NCI-H748 treated with DMSO at 0.1 percent for 48 hours (cell line): ENCODE data around the gene CREG1.

Experiments used
- DNase-seq: peaks from one replicate; lab custom pipeline; 2025; lab: John Stamatoyannopoulos, UW

CREG1 gene

DNA sequence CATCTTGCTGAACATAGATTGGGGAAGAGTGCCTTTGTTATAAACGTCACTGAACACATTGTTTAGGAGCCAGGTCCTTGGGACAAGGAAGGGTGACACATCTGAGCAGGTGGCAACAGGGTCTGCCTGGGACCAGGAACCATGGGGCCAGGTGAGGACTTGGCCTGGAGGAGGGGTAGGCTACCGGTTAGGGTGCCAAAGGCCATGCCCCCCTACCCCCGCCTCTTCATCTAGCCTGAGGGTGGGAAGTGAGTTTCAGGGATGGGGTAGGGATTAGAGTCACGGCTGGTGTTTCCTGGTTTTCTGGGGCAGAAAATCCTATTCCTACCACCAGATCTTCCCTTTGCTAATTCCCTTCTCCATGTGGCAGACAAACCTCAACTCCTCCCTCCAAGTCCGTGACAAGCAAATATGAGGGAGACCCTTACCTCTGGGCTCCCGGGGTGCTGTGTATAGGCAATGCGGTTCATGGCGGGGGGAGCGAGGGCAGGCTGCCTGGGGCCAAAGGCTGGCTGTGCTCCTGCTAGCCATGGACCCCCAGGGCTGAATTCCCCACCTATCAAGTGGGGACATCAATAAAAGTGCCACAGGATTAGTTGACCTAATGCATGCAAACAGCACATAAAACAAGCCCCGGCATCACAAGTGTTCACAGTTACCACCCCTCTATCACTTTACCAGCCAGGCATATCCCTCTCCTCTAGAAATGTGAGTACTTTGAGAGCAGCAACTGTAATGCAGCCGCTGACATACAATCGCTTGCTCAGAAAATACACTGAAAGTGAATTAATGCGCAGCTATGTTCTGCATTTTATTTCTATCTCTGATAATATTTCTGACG is 49.7 kb downstream of the CREG1 start:
- DNase-seq, result no peak

DNA sequence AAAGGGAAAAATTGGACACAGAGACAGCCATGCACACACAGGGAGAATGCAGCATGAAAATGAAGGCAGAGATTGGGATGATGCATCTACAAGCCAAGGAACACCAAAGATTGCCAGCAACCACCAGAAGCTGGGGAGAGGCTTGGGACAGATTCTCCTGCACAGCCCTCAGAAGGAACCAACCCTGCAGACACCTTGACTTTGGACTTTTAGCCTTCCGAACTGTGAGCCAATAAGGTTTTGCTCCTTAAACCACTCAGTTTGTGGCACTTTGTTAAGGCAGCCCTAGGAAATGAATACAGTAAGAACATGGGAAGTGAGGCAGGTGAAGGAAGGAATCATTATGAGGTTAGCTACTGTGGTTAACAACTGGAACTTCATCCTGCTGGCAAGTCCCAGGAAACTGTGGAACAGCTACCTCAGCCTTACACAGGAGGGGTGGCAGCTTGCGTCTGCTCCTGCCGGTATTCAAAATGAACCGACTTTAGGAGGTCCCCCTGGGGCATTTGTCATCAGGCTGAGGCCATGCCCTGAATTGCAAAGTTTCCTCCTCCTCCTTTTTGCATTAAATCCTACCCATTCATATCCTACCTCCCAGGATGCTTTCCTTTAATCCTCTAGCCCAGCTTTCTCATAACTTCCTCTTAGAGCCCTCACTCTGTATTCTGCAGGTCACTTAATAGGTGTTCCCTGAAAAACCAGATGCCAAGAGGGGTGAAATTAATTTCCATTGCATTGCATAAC is 50.7 kb downstream of the CREG1 start:
- DNase-seq, result no peak

DNA sequence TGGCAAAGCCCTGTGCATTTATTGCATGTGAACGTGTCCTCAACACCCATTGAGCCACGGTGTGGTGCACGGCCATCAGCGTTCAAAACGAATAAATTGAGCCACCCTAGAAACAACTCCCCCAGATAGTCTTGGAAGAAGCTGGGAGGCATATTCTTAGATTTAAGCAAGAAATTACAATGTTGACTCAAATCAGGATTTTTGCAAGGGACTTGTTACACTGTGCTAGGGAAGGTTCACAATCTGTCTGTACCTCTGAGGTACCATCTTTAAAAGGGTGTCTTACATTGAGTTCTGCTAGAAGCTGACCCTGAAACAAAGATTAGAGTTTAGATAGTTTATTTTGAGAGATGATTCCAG is 51.4 kb downstream of the CREG1 start:
- no peak for DNase-seq

DNA sequence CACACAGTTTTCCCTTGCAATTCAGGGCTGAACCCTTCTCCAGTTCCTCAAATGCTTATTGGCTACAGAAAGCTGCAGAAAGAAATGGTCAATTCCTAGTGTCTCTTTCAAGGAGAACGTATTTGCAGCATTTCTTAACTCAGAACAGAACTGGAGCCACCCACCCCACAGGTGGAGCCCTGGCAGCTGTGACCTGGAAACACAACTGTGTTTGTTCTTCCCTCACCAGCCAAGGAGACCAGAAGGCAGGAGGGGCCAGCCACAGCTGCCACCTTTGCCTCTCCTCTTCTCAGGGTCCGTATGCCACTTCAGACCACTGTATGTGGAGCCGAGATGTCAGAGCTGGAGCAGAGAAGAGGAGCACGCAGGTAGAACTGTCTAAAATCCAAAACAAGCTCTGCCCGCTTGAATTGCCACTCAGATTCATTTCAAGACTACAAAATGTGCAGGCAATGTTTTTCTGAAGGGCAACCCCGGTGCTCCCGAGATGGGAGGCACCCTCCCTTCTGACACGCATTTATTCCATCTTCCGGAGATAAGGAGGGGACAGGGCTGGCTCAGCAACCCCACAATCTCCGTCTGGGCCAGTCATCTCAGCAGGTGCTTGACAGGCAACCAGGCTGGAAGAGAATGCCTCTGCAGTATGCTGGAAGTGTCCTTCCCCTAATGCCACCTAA is 51.9 kb downstream of the CREG1 start:
- DNase-seq, result no peak

DNA sequence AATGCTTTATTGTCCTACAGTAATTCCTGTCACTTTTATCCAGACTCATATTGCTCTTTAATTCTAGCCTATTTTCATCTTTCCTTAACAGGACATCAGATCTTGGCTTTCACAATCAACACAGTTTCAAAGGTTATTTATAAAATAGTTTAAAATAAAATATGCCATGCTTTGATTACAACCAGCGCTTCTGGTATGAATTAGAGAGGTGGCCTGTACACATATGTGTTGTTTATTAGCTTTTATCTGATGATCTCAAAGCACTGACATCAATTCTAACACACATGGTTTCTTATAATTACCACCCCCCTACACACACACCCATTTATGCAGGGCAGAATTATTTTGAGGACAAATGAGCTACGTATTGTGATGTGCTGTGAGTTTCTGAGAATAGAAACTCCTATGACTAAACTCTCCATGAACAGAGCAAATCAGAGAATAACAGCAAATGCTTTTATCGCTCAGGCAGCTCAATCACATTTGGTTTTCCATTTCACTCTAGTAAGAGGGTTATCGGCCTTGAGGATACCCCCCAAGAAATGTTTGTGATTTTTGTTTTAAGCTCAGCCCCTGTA is 53.2 kb downstream of the CREG1 start:
- DNase-seq, result no peak

DNA sequence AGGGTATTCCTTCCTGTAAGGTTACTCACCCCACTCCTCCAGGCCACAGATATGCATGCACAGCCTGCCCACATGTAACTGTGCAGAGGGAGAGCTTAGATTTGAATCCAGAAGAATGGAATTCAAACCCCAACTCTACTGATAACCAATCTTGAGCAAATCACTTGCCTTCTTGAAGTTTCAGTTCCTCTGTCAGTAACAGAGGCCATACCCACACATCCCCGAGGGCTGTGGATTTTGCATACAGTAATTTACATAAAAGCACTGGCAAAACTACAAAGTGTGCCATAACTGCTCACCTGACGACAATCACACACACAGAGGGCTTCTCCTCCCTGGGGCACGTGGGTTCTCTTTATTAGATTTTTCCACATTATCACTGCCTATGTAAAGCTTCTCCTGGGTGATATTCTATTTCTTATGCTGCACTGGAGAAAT is 53.9 kb downstream of the CREG1 start:
- DNase-seq, result no peak

DNA sequence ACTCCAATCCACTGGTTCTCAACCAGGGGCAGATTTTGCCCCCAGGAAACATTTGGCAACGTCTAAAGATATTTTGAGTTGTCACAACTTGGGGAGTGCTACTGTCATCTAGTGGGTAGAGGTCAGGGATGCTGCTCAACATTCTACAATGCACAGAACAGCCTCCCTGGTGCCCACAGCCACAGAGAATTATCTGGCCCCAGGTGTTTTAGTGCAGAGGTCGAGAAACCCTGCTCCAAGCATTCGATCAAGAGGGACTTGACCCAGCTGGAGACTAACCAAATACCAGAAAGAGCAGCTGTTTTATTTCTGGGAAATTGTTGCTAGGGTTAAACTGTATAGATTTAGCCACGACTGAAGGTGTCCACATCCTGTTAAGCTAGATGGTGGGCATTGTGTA is 54.5 kb downstream of the CREG1 start:
- no peak for DNase-seq

DNA sequence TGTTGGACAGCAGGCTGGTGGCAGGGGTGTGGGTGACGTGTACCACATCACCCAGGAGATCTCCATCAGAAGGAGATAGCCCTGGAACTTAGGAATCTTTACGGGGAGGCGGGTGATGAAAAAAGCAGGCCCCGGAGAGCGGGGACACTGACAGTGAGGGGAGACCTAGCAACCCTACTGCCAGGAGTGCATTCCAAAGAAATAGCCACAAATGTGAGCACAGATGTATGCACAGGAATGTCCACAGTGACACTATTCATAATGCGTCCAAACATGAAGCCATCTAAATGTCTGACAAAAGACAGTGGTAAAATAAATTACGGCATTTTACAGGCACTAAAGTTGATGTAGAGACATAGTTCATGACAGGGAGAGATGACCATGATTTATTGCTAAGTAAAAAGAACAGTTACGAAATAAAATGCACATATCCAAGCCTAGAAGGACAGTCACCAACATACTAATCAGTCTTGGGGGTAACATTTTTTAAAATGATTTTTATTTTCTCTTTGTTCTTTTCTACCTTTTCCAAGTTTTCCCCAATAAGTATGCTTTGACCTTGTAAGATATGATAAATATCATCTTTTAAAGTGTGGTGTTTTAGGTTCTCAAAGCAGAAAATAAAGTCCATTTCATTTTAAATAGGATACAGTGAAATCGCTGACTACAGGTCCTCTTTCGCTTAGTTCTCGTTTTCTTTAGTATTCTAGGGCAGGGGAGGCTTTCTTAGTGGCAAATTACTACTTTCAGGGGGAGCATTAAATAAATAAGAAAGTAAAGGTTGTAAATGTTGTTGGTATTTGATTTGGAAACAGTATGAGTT is 56.6 kb downstream of the CREG1 start:
- no peak for DNase-seq

DNA sequence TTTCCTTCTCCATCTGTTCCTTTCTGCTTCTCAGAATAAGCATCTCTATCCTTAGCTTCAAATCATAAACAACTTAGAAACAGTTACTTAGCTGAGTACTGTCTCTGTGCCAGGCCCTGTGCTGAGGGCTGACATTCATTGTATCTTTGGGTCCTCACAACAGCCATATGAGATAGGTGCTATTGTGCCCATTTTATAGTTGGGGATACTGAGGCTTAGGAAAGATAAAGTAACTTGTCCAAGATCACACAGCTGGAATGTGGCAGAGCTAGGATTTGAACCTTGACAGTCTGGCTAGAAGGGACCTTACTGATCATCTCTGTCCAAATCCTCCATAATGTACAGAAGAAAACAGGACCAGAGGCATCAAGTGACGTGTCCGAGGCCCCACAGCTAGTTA is 60.2 kb downstream of the CREG1 start:
- no peak for DNase-seq

DNA sequence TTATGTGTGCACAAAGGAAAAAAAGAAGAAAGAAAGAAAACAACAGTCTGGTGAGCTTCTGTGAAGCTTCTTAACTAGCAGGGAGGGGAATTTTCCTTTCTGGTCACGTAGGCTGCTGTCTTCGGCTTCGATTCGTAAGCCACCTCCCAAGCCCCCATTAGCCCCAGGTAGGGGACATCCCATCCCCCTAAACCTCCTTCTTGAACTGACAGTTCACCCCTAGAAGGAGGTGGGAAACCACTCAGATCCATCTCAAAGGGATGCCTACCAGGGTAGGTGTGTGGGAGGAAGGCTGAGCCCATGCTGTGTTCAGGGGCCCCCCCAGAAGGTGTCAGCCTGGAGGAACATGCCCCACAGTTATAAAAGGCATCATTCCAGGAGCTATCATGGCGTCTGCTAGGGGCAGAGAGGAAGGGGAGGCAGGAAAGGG is 61.1 kb downstream of the CREG1 start:
- no peak for DNase-seq

DNA sequence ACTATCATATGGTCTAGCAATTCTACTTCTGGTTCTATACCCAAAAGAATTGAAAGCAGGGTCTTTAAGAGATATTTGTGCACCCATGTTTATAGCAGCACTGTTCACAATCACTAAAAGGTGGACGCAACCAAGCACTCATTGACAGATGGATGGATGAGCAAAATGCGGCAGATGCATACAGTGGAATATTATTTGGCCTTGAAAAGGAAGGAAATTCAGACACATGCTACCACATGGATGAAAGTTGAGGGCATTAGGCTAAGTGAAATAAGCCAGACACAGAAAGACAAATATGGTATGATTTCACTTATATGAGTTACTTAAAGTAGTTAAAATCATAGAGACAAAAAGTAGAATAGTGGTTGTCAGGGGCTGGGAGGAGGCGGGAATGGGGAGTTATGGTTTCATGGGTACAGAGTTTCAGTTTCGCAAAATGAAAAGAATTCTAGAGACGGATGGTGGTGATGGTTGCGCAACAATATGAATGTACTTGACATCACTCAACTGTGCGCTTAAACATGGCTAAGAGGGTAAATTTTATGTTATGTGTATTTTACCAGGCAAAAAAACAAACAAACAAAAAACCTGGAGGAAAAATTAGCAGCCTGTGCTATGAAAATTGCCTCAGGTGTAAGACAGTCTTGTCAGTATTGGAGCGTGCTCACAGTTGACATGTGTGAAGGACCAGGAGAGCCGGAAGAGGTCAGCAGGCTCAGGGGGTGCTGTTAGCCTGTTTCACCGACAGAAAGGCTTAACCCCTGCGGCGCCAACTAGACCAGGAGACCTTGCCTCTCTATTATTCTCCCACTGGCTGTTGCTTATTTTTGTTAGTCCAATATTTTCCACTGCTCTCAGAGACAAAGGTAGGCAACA is 61.7 kb downstream of the CREG1 start:
- no peak for DNase-seq
